Ramos (cell line): ENCODE data around the gene STRA8.

ENCODE experiments used
- in situ Hi-C: fragments of 300-500 bp; cut with MboI; formaldehyde crosslinking; loops from one replicate; pipeline ENCODE4 v1.14.3; 2022; ENCODE audit warnings: low sequenced_read_pairs; ENCODE audit not compliant: unreplicated experiment

Gene STRA8

DNA sequence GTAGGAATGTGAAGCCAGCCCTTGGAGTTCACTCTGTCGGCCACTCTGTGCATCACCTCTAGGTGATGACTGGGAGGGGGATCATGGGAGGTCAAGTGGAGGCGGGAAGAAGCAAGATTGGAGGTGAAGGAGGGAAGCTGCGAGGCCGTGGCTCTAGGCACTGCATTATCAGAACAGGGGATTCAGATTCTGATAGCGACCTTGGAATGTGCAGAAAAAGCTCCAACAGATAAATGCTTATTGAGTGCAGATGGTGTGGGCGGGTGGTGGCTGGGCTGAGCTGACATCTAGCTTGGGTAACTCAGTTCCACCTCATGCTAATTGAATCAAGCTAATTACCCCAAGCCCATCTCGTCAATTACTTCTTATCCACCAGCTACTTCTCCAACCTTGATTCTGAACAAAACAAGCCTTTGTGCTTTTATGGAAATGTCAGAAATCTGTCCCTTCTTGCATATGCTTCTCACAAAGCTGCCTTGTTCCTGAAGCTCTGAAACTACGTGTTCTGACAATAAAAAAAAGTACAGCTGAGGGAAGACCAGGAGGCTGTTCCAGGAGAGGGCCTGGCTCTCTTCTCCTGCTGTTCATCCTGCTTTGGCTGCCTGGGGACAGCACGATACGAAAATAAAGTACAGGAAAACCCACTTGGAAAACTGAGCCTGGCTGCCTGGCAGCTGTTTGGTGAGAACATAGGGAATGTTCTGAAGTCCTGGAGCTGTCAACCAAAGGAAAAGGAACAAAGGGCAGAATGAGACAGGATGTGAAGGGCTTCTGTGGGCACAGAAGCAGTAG lies 27.5 kb downstream of the STRA8 start:
- in situ Hi-C loops, result no loop called here

DNA sequence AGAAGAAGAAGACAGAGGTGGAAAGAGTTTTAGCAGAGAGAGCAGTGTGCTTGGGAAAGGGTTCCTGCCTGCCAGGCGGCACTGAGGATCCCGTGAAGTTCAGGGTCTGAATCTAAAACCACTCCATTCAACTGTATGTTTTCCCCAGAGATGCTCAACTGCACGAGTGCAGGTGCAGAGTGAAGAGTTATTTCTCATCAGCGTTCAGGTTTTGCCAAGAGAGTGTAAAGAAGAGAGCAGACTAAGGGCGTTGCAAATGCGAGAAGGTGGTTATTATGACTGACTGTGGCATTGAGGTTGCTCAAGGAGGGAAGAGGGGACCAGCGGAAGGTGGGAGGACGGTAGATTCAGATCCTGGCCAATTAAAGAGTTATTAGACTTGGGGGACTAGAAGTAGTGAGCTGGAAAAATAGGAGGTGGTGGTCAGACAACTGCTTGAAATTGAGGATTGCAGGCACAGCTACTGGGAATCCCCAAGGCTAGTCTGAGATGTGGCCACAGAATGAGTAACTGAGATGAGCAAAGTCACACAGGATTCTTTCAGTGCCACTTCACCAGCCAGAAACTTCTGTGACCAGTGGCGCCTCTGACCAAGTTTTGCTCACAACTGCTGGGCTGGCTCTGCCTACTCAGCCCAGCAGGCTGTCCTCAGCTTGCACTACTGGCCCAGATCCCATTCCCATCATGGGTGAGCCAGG lies 29.1 kb downstream of the STRA8 start:
- in situ Hi-C loops, result no loop called here

DNA sequence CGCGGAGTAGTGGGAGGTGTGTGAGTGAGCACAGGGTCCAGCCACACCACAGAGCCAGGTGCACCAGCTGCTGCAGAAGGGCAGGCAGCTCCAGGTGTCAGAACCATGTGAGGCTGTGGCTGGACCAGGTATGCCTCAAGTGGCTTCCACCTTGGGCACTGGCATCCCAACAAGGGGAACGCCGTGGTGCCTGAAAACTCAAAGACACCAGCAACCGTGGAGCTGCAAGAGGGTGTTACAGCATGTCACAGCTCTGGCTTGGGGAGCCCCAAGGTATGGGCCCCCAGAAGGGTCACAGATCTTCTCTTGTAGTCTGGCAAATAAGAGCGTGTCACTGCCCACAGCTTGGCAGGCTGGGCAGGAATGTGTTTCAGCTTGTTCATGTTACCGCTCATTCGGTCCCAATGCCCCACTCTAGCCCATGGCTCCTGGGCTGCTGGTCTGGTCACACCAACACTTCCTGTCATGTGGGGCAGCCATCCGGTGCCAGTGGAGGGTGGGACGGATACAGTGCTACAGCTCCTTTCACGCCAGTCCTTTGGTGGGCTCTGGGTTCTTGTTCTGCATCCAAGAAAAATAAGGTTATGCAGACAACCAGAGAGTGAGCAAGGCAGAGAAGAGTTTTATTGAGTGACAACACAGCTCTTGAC lies 29.8 kb downstream of the STRA8 start:
- in situ Hi-C loops, result no loop called here

DNA sequence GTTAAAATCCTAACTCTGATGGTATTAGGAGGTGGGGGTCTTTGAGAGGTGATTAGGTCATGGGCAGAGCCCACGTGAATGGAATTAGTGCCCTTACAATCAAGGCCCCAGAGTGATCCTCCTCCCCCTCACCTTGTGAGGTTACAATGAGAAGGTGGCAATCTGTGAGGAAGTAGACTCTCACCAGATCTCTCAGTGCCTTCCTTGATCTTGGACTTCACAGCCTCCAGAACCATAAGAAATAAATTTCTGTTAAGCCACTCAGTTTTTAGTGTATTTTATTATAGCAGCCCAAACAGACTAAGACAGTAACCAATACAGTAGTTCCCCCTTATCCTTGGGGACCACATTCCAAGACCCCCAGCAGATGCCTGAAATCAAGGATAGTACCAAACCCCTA lies 32.0 kb downstream of the STRA8 start:
- in situ Hi-C loops, result no loop called here

DNA sequence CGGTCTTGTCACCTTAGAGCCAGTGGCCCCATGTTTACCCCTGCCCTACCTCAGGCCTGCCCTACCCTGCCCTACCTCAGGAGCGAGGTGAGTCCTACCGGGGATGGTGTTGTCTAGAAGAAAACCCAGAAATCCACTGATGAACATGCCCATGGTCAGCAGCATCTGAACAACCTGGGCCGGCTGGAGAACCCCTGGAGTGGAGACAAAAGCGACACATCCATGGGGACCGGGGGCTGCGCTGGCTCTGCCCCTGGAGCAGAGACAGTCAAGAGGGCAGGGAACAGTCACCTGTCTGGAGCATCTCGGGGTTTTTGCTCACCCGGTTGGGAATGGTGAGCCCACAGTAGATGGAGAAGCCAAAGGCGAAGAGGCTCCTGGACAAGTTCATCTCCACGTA lies 36.3 kb downstream of the STRA8 start:
- in situ Hi-C loops, result no loop called here

DNA sequence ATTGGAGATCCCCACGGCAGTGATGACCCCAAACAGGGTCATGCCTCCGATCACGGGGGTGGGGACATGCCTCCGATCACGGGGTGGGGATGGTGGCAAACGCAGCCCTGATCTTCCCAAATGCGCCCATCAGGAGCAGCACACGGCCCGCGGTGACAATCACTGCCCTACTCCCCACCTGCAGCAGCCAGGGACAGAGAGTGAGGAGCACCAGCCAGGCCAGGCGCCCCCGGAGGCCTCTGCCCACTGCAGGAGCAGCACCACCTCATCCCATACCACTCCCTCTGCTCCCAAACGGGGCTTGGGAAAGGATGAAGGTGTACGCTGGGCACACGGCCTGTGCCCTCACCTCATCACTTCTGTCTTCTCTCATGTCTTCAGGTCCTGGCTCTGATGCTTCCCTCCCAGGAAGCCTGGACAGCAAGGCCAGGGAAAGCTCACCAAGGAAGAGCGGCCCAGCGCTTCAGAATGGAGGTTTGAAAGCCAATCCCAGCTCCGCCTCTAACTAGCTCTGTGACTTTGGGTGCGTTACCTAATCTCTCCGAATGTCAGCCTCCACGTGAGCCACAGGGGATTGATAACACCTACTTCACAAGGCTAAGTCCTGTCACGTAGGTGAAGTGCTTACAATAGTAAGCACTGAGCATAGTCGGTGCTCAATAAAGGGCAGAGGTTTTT lies 37.1 kb downstream of the STRA8 start:
- in situ Hi-C loops, result no loop called here

DNA sequence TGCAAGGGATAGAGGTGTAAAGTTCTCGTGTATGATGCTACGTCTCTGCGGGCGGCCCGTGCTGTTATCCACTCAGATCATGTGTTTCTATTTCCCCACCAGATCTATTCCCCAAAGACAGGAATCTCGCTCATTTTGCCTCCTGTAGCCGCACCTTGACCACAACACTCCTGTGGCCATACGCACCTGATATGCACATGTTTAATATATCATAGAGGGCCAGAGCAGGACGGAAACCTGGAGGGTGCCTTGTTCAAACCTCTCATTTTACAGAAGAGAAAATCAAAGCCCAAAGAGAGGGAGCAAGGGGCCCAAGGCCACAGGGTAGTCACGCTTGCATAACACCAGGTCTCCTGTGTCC lies 37.6 kb downstream of the STRA8 start:
- in situ Hi-C loops, result no loop called here

DNA sequence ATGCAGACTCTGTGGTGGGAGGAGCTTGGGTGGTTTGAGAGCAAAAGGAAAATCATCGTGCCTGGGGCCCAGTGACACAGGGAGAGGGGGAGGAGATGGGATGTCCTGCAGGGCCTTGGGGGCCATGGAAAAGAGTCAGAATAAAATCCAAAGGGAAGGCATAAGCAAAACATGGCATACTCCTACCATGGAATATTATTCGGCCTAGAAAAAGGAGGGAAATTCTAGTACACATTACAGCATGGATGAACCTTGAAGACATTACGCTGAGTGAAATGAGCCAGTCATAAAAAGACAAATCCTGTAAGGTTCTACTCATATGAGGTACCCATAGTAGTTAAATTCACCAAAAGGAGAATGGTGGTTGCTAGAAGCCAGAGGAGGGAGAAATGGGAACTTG lies 38.7 kb downstream of the STRA8 start:
- in situ Hi-C loops, result no loop called here

DNA sequence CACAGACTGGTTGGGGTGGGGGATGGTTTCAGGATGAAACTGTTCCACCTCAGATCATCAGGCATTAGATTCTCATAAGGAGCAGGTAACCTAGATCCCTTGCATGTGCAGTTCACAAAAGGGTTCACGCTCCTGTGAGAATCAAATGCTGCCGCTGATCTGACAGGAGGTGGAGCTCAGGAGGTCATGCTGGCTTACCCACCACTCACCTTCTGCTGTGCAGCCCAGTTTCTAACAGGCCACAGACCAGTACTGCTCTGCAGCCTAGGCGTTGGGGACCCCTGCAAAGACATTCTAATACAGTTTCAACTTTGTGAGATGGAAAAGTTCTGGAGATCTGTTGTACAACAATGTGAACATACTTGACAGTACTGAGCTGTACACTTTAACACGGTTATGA lies 39.9 kb downstream of the STRA8 start:
- in situ Hi-C loops, result no loop called here

DNA sequence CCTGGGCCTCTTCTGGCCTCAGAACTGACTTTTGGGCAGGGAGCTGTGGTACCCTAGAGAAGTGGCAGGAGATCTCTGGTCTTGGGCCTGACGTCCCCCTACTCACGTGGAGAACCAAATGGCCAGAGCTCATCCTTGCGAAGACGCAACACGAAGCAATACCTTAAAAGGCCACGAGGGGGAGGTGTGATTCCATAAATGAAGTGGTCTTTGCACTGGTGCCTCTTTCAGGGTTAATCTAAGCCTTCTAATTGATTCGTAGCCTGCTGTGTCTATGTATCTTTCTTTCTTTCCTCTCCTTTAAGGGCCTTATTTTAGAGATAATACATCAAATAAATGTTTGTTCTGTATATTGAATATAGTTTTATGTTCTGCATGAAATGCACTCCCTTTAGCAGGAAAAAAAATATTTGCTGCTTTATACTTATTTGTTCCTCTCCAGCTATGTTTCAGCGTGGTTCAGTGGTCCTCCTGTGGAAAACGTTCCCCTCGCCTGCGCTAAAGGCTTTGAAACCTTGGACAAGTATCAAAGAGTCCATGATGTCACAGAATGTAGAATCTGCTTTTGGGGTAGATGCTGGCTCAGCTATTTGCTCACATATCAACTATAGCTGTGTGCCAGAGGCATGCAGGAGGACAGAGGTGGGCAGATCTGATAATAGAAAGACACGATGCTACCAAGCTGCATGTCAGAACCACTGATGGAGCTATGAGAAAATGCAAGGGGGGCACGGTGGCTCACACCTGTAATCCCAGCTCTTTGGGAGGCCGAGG lies 41.0 kb downstream of the STRA8 start:
- in situ Hi-C loops, result loop anchor here (5.0 kb wide), 1 partner anchor 83 kb away; no protein-coding TSS in a partner anchor

DNA sequence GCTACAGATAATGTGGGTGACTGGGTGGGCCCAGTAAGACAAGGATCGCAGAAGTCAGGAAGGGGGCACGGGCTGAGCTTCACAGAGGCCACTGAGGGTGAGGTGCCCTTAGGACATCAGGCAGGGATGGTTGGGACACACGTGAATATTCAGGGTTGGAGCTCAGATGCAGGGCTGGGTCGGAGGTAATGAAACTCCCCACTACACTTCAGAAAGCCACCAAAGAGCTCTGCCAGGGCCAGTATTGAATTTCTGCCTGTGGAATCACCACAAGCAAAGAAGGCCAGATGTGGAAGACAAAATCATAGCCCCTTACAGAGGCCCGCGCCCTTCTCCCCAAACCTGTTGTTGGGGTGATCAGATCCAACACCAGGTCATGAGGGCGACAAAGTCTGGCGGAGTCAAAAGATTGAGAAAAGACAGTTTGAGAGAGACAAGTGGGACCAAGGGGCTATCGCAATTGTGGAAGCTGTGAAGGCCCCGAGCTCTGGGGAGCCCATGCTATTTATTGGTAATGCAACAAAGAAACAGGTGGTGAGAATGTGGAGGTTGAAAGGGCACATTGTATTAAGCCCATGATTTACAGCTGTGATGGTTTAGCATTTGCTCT lies 42.4 kb downstream of the STRA8 start:
- in situ Hi-C loops, result loop anchor here (5.0 kb wide), 1 partner anchor 81 kb away; no protein-coding TSS in a partner anchor

DNA sequence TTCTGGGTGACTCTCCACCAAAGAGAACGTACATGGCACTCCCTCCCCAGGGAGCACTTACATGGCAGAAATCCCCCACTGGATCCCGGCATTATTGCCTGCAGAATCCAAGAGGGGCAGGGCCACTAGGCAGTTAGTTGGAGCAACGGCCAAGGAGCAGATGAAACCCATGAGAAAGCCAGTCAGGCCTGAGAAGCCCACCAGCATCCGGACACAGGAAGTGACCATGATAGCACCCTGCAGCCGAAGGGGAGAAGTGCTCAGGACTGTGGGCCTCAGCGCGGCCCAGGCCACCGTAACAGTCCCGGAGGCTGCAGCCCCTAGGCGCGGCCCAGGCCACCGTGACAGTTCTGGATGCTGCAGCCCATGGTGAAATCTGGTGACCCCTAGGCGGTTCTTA lies 43.5 kb downstream of the STRA8 start:
- in situ Hi-C loops, result loop anchor here (5.0 kb wide), 1 partner anchor 80 kb away; no protein-coding TSS in a partner anchor

DNA sequence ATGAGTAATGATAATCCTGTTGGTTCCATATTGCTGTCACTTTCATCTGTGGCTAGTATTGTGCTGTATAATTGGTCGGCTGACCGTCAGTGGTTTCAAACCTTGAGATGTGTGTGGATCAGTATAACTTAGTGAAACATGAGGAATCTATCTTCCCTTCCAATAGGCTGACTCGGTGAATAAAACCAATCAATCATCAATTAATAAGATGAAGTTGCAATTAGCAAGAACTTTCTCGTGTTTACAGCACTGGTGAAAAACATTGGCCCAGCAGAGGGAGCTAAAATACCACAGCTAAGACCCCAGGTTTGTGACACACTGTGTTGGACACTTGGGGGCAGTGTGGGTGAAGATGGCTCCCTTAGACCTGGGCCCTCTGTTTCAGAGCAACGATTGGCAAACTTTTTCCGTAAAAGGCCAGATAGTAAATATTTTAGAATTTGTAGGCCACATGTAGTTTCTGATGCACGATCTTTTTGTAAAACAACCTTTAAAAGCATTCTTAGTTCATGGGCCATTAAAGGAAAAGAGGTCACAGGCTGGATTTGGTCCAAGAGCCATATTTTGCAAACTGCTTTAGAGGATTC lies 47.8 kb downstream of the STRA8 start:
- in situ Hi-C loops, result loop anchor here (10.0 kb wide), 2 partner anchors 363 to 723 kb away; no protein-coding TSS in a partner anchor

DNA sequence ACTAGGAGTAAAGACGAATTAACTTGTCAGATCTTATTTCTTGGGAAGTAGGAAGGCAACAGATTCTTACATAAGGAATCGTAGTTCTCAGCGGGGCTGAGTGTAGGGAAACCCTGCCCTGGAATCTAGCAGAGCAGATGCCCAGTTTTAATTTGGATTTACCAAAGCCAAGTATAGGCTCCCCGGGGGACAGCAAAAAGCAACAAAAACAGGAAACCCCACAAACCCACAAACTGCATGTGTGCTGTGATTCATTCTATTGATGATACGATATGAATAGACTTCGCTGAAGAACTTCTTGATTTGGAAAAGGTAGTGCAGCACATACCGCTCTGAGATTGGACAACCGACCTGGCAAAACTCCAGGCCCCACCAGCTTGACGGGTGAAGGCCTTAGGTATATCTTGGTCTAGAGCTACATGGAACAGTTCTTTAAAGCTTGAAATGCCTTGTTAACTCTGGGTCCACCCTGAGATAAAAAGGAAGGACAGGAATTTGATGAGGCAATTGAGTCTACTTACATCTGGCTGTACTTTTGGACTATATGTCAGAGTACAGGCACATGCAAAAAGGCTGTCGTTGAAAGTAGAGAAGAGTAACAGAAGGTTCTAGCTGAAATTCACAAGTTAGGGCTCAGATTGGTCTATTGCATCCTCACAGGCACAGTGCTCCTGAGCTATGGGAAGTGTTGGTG lies 49.1 kb downstream of the STRA8 start:
- in situ Hi-C loops, result loop anchor here (10.0 kb wide), 2 partner anchors 362 to 722 kb away; no protein-coding TSS in a partner anchor

DNA sequence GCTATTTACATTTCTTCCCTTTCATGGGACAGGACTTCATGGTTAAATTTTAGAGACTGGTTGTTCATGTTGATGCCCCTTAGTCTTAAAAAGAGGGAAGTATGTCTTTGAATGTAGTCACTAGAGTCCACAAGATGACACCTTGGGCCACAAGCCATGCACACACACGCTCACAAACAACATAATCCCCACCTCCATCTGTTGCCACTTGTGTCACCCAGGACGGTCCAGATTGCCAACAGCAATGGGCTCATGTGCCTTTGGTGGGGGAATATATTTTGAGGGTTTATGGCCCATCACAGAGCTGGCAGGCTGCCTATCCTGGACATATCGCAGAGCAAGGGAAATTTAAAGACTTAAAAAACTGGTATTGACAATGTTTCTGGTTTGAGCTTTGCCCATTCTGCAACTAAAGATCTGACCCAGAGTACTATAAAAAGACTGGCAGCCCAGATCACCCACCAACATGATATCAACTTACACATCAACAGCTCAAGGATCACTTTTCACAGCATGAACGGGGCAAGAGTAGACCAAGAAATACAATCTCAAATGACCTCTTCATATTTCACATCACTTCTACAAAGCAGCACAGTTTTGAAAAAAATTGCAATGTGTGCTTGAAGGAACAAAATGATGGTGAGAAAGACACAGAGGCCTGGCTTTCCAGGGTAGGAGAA lies 50.5 kb downstream of the STRA8 start:
- in situ Hi-C loops, result loop anchor here (10.0 kb wide), 2 partner anchors 361 to 721 kb away; no protein-coding TSS in a partner anchor

DNA sequence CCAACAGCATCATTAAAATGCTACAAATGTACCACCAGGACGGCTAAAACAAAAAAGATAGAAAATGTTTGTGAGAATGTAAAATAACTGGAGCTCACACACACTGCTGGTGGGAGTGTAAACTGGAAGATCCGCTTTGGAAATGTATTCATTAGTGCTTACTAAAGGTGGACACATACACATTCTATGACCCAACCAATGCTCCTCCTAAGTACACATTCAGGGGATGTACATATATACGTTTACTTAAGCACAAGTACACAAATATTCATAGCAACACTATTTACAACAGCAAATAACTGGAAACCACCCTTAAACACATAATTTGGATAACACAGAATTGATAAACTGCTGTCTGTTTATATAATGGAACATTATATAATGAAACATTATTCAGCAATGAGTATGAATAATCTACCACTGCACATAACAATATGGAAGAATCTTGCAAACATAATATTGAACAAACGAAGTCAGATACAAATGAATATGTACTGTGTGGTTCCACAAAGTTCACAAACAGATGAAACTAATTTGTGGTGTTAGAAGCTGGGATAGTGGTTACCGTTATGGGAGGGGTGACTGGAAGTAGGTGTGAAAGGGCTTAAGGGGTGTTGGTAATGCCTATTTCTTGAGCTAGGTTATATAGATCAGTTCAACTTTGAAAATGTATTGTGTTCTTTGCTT lies 52.1 kb downstream of the STRA8 start:
- in situ Hi-C loops, result loop anchor here (10.0 kb wide), 2 partner anchors 359 to 719 kb away; no protein-coding TSS in a partner anchor

DNA sequence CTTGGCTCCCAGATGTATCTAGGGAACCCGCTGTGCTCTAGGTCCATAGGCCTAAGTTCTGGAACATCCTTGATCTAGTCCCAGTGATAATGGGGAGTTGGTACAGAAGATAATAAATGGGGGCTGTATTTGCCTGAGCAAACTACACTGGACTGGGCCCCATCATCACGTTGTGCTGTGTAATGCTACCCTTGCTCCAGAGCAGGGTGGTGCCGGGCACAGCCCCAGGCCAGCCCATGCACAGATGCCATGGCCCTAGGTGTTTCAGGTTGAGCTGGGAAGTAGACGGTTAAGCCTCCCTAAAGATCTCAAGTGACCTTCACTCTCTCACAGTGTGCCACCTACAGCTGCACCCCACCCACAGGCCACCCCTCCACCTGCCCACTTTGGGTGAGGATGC lies 53.2 kb downstream of the STRA8 start:
- in situ Hi-C loops, result loop anchor here (10.0 kb wide), 2 partner anchors 358 to 718 kb away; no protein-coding TSS in a partner anchor
